Inferior parietal cortex (tissue), 1 donor: ENCODE data around the gene IRGQ.
"Not testable (repeated sequence)": the region's sequence is repeated elsewhere in the genome, so short reads cannot be mapped to it uniquely, and the experiment has no call there.

Experiments used
- DNase-seq: peaks from one replicate; pipeline ENCODE4 v3.0.0-alpha.2; 2016; ENCODE audit errors: extremely low spot score

The IRGQ gene

GRCh38 chr19:43599635-43600295, 3.8 kb upstream of the IRGQ start:
- DNase-seq: no peak

- DNase-seq: no peak
Observed at GRCh38 chr19:43598445-43599240, 2.7 kb upstream of the IRGQ start.

- no peak for DNase-seq
Observed at GRCh38 chr19:43597876-43598275, 1.9 kb upstream of the IRGQ start.

- DNase-seq: no peak
Observed at GRCh38 chr19:43596842-43597461, 1.0 kb upstream of the IRGQ start.

- DNase-seq: no peak
Observed at GRCh38 chr19:43595605-43595998, 332 bp downstream of the IRGQ start.

- no peak for DNase-seq
Observed at GRCh38 chr19:43594710-43595604, 977 bp downstream of the IRGQ start.

- DNase-seq: no peak
Observed at GRCh38 chr19:43594081-43594697, 1.7 kb downstream of the IRGQ start.

- DNase-seq: no peak
Observed at GRCh38 chr19:43592800-43593350, 3.1 kb downstream of the IRGQ start.

- no peak for DNase-seq
Observed at GRCh38 chr19:43591904-43592772, 3.8 kb downstream of the IRGQ start.

GRCh38 chr19:43589678-43590077, 6.3 kb downstream of the IRGQ start:
- no peak for DNase-seq

GRCh38 chr19:43589277-43589676, 6.7 kb downstream of the IRGQ start:
- no peak for DNase-seq

- not testable (repeated sequence) for DNase-seq
Observed at GRCh38 chr19:43587029-43587428, 8.9 kb downstream of the IRGQ start.

- DNase-seq: no peak
Observed at GRCh38 chr19:43586346-43586745, 9.6 kb downstream of the IRGQ start.

- DNase-seq: no peak
Observed at GRCh38 chr19:43584484-43584883, 11.4 kb downstream of the IRGQ start.

GRCh38 chr19:43582495-43582894, 13.4 kb downstream of the IRGQ start:
- no peak for DNase-seq

GRCh38 chr19:43581467-43581866, 14.5 kb downstream of the IRGQ start:
- no peak for DNase-seq

- no peak for DNase-seq
Observed at GRCh38 chr19:43578787-43579186, 17.1 kb downstream of the IRGQ start.

- DNase-seq: no peak
Observed at GRCh38 chr19:43575955-43576878, 19.7 kb downstream of the IRGQ start.
